Astrocyte (in vitro differentiated cells and primary cell): ENCODE results near the gene ZNF618. TPM values are rescaled to one million over a fixed set of nuclear protein-coding genes. Genes with fewer than 3 reads are reported as not detected.
A peak's percentile ranks its signal among the peaks of the same experiment; 100 is the strongest.

Source experiments
- DNase-seq: peaks from one replicate; pipeline ENCODE4 v3.0.0-alpha.2; 2010; ENCODE audit warnings: low read depth
- FAIRE-seq: peaks from 2 replicates; lab custom pipeline; 2011; peaks lifted over from hg19 to GRCh38; lab: Jason Lieb, UNC
- H2AFZ ChIP-seq: 2 replicates; pipeline ENCODE4 v1.6.0; 2012; ENCODE audit warnings: low read depth, low read length, inconsistent platforms
- H3K27ac ChIP-seq: 2 replicates; pipeline ENCODE4 v1.5.1; 2011; ENCODE audit warnings: low read depth, low read length, inconsistent platforms
- H3K27me3 ChIP-seq: 2 replicates; pipeline ENCODE4 v1.6.0; 2011; ENCODE audit warnings: low read length, inconsistent platforms; ENCODE audit not compliant: insufficient read depth
- H3K36me3 ChIP-seq: 2 replicates; pipeline ENCODE4 v1.5.1; 2011; ENCODE audit warnings: low read length, inconsistent platforms; ENCODE audit not compliant: insufficient read depth
- H3K4me1 ChIP-seq: 2 replicates; pipeline ENCODE4 v1.5.1; 2011; ENCODE audit warnings: low read length, inconsistent platforms; ENCODE audit not compliant: insufficient read depth
- H3K4me2 ChIP-seq: 2 replicates; pipeline ENCODE4 v1.6.0; 2012; ENCODE audit warnings: low read length, inconsistent platforms
- H3K4me3 ChIP-seq: 2 replicates; pipeline ENCODE4 v1.5.1; 2011; ENCODE audit warnings: low read depth, mild to moderate bottlenecking, low read length, inconsistent platforms; ENCODE audit not compliant: insufficient read depth
- H3K79me2 ChIP-seq: 2 replicates; pipeline ENCODE4 v1.6.0; 2012; ENCODE audit warnings: mild to moderate bottlenecking, low read length, inconsistent platforms; ENCODE audit not compliant: insufficient read depth
- H3K9ac ChIP-seq: 2 replicates; pipeline ENCODE4 v1.6.0; 2012; ENCODE audit warnings: mild to moderate bottlenecking, low read length, inconsistent platforms
- H3K9me3 ChIP-seq: 2 replicates; pipeline ENCODE4 v1.5.1; 2012; ENCODE audit warnings: low read depth, mild to moderate bottlenecking, low read length, inconsistent platforms; ENCODE audit not compliant: insufficient read depth
- H4K20me1 ChIP-seq: 2 replicates; pipeline ENCODE4 v1.6.0; 2012; ENCODE audit warnings: low read length, inconsistent platforms; ENCODE audit not compliant: insufficient read depth
- H3K27ac Mint-ChIP-seq: one replicate; pipeline ENCODE4 v1.8.0; 2021; ENCODE audit warnings: mild to moderate bottlenecking, mixed read lengths; ENCODE audit not compliant: unreplicated experiment
- H3K27me3 Mint-ChIP-seq: one replicate; pipeline ENCODE4 v1.8.0; 2021; ENCODE audit warnings: low read depth, mixed read lengths; ENCODE audit not compliant: unreplicated experiment
- H3K36me3 Mint-ChIP-seq: one replicate; pipeline ENCODE4 v1.8.0; 2021; ENCODE audit warnings: low read depth, mixed read lengths; ENCODE audit not compliant: unreplicated experiment
- H3K4me1 Mint-ChIP-seq: one replicate; pipeline ENCODE4 v1.8.0; 2021; ENCODE audit warnings: low read depth, mixed read lengths; ENCODE audit not compliant: unreplicated experiment
- H3K4me3 Mint-ChIP-seq: one replicate; pipeline ENCODE4 v1.8.0; 2021; ENCODE audit warnings: mild to moderate bottlenecking, moderate library complexity, mixed read lengths; ENCODE audit not compliant: unreplicated experiment
- H3K9me3 Mint-ChIP-seq: one replicate; pipeline ENCODE4 v1.8.0; 2021; ENCODE audit warnings: mild to moderate bottlenecking, mixed read lengths; ENCODE audit not compliant: unreplicated experiment
- CTCF ChIP-seq: IDR thresholded peaks from 2 replicates; pipeline ENCODE4 v1.5.1; 2011; ENCODE audit warnings: low read depth, mild to moderate bottlenecking, inconsistent platforms, low read length, moderate library complexity; ENCODE audit not compliant: insufficient read depth
- EZH2 ChIP-seq: IDR thresholded peaks from 2 replicates; pipeline ENCODE4 v1.6.1; 2012; ENCODE audit warnings: mild to moderate bottlenecking, low read length, inconsistent platforms; ENCODE audit not compliant: insufficient read depth
- total RNA-seq: library from RNA; stranded (reverse); gene quantifications from 2 replicates; pipeline ENCODE4 v1.2.1, GENCODE V29; 2021

The ZNF618 gene
- total RNA-seq, 1 donor from 2014 or later: 30.1 TPM

GRCh38 chr9:113984639-113985380, 108.7 kb downstream of the ZNF618 start:
- peaks cover 18% of the 10 kb centered on the region for H3K79me2 ChIP-seq
- H3K4me3 ChIP-seq: no peak overlapping the region
- FAIRE-seq (no peak), DNase-seq (no peak)
- no peak overlapping the region for H3K9ac ChIP-seq
- no peak overlapping the region for H2AFZ ChIP-seq
- H4K20me1 ChIP-seq: peaks cover 68% of the 10 kb centered on the region
- H3K4me1 ChIP-seq: peaks cover 9% of the 10 kb centered on the region
- no peak overlapping the region for H3K27ac ChIP-seq
- no peak overlapping the region for H3K4me3 Mint-ChIP-seq
- no peaks in the 10 kb centered on the region for H3K27me3 ChIP-seq
- no peaks in the 10 kb centered on the region for H3K9me3 Mint-ChIP-seq
- no peak overlapping the region for H3K4me2 ChIP-seq
- peaks cover 7% of the 10 kb centered on the region for H3K4me1 Mint-ChIP-seq
- H3K36me3 Mint-ChIP-seq: peaks cover 31% of the 10 kb centered on the region
- H3K27me3 Mint-ChIP-seq: no peaks in the 10 kb centered on the region
- TF ChIP-seq EZH2: no peak
- TF ChIP-seq CTCF: no peak
- peak overlapping the region; percentile 6 for H3K27ac Mint-ChIP-seq
- no peaks in the 10 kb centered on the region for H3K9me3 ChIP-seq
- H3K36me3 ChIP-seq: peaks cover 2% of the 10 kb centered on the region

- H3K27ac Mint-ChIP-seq: peak overlapping the region; percentile 69
- peaks cover 9% of the 10 kb centered on the region for H3K4me1 ChIP-seq
- H2AFZ ChIP-seq: no peak overlapping the region
- H3K4me2 ChIP-seq: peak overlapping the region; percentile 9
- H3K4me3 Mint-ChIP-seq: no peak overlapping the region
- H3K79me2 ChIP-seq: peaks cover 11% of the 10 kb centered on the region
- no peak for TF ChIP-seq CTCF
- no peak for TF ChIP-seq EZH2
- no peaks in the 10 kb centered on the region for H3K9me3 ChIP-seq
- DNase-seq (peak; percentile 71), FAIRE-seq (no peak)
- peaks cover 70% of the 10 kb centered on the region for H4K20me1 ChIP-seq
- peaks cover 43% of the 10 kb centered on the region for H3K36me3 Mint-ChIP-seq
- no peak overlapping the region for H3K9ac ChIP-seq
- H3K27ac ChIP-seq: no peak overlapping the region
- peaks cover 3% of the 10 kb centered on the region for H3K36me3 ChIP-seq
- no peaks in the 10 kb centered on the region for H3K27me3 ChIP-seq
- peaks cover 7% of the 10 kb centered on the region for H3K4me1 Mint-ChIP-seq
- no peak overlapping the region for H3K4me3 ChIP-seq
- no peaks in the 10 kb centered on the region for H3K27me3 Mint-ChIP-seq
- H3K9me3 Mint-ChIP-seq: no peaks in the 10 kb centered on the region
Observed at GRCh38 chr9:113985968-113986585, 110.0 kb downstream of the ZNF618 start.

GRCh38 chr9:113986931-113987330, 110.8 kb downstream of the ZNF618 start:
- FAIRE-seq: no peak
- Mint-ChIP-seq H3K4me3 (no peak overlapping the region), H3K36me3 (peaks cover 48% of the 10 kb centered on the region)

More at GRCh38 chr9:113986931-113987330, 110.8 kb downstream of the ZNF618 start:
- H3K9me3 ChIP-seq: no peaks in the 10 kb centered on the region
- H3K36me3 ChIP-seq: peaks cover 6% of the 10 kb centered on the region
- H3K27ac ChIP-seq: no peak overlapping the region
- H3K4me1 ChIP-seq: peaks cover 9% of the 10 kb centered on the region
- DNase-seq: no peak
- peaks cover 70% of the 10 kb centered on the region for H4K20me1 ChIP-seq
- no peak overlapping the region for H3K4me2 ChIP-seq
- H3K27me3 ChIP-seq: no peaks in the 10 kb centered on the region
- peaks cover 13% of the 10 kb centered on the region for H3K79me2 ChIP-seq
- TF ChIP-seq CTCF (no peak), EZH2 (no peak)
- H3K4me3 ChIP-seq: no peak overlapping the region
- Mint-ChIP-seq H3K4me1 (peaks cover 7% of the 10 kb centered on the region), H3K9me3 (no peaks in the 10 kb centered on the region), H3K27ac (no peak overlapping the region), H3K27me3 (no peaks in the 10 kb centered on the region)
- H2AFZ ChIP-seq: no peak overlapping the region
- no peak overlapping the region for H3K9ac ChIP-seq
